HG02870 (cell line): Measurements from ENCODE around the gene ANKLE1.
A peak's percentile ranks its signal among the peaks of the same experiment; 100 is the strongest.

ENCODE experiments used
- ATAC-seq: cut with Tn5 transposase; IDR thresholded peaks from one replicate; pipeline ENCODE4 v1.9.1; 2021; ENCODE audit warnings: mild to moderate bottlenecking, moderate library complexity; ENCODE audit not compliant: unreplicated experiment

ANKLE1 gene

DNA sequence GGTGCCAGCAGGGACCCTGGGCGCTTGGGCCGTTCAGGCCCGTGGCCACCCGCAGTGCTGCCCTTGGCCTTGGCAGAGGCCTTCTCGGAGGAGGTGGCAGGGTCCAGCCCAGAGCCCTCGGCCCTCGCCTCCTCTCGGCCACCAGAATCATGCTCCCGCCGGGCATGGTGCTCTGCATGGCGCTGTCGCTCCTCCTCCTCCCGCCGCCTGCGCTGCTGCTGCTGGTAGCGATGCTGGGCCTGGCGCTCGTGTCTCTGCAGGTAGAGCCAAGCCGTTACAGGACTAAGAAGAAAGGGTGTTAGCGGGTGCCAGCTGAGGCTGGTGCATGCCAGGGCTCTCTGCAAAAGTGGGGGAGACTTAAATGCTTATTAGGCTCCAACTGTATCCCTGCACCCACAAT, 43.4 kb downstream of the ANKLE1 start:
- ATAC-seq, result no peak

DNA sequence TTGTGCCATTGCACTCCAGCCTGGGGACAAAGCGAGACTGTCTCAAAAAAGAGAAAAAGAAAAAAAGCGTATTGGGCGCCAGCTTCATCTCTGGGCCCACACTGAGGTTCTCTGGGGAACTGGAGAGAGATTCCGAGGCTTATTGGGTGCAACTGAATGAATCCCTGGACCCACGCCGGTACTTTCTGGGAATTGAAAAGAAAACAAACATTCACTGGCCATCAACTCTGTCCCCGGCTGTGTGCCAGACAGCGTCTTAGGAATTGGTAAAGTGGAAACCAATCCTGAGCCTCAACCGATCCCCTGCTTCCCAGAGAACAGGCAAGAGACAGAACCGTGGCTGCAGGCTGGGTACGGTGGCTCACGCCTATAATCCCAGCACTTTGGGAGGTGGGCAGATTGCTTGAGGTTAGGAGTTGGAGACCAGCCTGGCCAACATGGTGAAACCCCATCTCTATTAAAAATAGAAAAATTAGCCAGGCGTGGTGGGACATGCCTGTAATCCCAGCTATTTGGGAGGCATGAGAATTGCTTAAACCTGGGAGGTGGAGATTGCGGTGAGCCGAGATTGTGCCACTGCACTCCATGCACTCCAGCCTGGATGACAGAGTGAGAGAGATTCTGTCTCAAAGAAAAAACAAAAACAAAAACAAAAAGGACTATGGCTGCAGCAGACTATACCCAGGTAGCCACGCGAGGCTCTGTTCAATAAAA, 44.3 kb downstream of the ANKLE1 start:
- no peak for ATAC-seq

GRCh38 chr19:17326595-17326966, 44.9 kb downstream of the ANKLE1 start:
- ATAC-seq, result no peak

DNA sequence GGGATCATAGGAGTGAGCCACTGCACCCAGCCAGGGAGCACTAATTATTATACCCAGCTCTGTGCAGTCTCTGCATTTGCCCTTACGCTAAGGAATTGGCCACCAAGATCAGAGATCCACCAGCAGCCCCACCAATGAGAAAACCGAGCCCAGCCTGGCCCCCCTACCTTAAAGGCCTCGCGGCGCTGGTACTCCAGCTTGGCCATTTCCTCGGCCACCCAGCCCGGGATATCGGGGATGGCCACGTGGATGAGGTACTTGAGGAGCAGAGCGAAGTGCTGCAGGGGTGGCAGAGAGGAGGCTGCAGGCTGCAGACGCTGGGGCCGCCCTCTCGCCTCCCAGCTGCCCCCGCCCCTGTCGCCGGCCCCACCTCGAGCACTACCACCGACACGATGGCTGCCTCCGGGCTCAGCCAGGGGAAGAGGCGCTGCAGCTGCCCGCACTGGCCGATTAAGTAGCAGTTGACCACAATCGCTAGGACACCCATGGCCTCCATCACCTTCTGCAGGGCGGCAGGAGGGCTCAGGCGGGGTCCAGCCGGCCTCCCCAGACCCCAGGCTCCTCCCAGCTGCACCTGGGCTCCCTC, 45.5 kb downstream of the ANKLE1 start:
- ATAC-seq, result no peak

DNA sequence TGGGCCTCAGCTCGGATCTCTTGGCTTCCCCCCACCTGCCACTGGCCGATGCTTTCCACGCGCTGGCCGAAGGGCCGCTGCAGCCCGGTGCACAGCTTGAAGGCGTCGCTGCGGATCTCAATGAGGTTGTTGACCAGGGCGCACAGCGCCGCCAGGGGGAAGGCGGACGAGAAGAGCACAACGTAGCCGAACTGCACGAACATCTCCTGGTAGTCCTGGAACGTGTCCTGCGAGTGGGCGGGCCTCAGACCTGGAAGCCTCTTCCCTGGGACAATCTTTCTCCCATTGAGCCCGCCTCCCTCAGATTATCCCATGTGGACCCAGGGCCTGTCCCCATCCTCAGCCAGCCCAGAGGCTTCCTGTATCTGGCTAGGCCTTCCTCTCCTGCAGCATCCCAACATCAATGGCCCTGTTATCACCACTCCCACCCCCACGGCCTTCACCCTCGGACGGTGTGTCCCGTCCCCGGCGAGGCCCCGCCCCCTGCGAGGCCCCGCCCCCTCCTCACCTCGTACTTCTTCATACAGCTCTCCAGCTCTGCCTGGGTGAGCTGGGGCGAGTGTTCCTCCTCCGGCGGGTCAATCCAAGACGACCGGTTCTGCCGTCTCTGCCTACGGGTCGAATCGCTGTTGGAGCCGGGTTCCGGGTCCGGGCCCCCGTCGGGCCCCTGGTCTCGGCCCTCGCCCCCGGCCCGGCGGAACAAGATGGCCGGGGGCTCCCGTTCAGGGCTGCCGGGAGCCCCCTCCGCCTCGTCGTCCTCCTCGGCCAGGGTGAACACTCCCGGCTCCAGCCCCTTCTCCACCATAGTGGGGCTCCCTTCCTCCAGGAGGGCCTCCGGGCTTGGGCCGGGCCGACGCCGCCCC, 46.2 kb downstream of the ANKLE1 start:
- no peak for ATAC-seq

DNA sequence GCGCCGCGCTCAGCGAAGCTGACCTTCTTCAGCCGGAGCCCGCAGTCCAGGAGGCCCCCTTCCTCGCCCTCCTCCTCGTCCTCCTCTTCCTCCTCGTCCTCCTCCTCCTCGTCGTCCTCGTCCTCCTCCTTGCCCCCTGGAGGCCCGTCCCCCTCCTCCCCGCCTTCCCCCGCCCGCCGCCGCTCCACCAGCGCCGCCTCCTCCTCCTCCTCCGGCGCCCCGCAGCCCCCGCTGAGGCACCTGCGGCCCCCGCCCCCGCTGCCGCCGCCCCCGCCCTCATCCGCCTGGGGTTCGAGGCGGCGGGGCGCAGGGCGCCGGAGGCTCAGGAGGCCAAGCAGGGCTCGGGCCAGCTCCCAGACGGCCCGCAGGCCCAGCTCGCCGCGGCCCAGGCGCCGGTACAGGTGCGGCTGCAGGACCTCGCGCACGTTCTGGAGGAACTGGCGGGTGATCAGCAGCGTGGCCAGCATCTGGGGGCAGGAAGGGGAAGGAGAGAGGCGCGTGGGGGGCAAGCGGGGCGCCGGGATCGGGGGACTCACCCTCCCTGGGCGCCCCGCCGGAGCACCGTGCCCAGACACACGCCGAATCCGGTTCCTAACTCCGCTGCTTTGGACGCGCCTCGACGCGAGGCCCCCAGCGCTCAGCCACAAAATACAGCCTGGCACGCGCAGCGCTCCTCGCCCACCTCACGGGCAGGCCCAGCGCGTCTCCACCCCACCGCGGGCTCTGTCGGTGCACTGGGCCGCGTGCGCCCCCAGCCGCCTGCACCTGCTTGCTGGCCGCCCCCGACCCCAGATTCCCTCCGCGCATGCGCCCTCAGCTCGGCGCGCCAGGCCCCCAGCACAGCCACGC, 47.0 kb downstream of the ANKLE1 start:
- no peak for ATAC-seq

DNA sequence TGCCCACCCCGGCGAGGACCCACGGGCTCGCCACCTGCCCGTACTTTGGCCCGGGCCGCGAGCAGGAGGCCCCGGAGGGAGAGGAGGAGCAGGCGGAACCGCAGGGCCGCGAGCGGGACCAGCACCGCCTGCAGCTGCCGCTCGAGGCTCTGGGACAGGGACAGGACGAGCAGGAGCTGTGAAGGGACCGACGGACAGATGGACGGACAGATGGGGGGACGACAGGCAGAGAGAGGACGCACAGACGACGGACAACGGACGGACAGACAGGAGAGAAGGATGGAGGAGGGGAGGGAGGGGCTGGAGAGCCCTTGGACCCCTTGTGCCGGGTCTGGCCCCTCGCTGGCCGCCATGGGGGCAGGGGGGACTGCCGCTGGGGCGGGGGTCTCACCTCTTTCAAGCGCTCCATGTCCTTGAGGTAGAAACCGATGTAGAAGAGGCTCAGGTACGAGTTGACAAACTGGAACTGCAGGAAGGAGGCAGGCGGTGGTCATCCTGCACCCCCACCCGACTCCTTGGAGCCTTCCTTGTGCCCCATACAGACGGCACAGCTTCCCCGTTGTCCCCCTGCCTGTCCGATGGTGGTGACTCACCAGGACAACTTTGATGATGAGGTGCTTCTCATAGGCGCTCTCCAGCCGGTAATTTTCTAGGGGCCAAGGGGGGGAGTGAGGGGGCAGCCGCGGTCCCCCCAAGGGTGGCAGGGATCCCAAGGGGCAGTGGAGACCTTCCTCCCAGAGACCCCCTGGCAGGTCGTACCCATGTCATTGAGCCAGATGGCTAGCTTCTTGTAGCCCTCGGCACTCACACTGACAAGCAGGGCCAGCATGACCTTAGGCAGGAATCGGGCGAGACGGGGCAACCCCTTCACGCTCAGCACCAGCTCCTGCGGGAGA, 47.9 kb downstream of the ANKLE1 start:
- no peak for ATAC-seq

- ATAC-seq, result no peak
Observed at GRCh38 chr19:17330262-17331044, 48.8 kb downstream of the ANKLE1 start.

- ATAC-seq, result no peak
Observed at GRCh38 chr19:17331045-17331558, 49.4 kb downstream of the ANKLE1 start.

DNA sequence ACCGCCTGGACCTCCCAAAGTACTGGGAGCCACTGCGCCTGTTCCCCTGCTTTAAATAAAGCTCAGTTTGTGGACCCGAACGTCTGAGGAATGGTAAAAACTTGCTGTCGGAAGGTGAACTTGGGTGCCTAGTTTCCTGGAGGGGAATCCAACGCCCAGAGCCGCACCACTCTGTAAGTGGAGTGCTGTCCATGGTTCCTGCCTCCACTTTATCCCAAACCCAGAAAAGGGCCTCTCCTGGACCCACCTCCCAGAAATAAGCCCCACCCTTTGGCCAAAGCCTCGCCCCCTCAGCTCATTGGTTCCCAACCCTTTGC, 50.6 kb downstream of the ANKLE1 start:
- ATAC-seq, result no peak

GRCh38 chr19:17332677-17333581, 51.2 kb downstream of the ANKLE1 start:
- ATAC-seq, result no peak

GRCh38 chr19:17333611-17334413, 52.1 kb downstream of the ANKLE1 start:
- no peak for ATAC-seq

- ATAC-seq, result peak; percentile 33
Observed at GRCh38 chr19:17334414-17335409, 53.0 kb downstream of the ANKLE1 start, which contains the start of gene ANO8. Gene ANO8 (minus strand): TSS chr19:17334855. CDS start chr19:17334670, 185 bp downstream.

- ATAC-seq, result no peak
Observed at GRCh38 chr19:17335575-17335974, 53.9 kb downstream of the ANKLE1 start.
